Measurements from ENCODE around the gene S1PR1. TPM values are rescaled to one million over a fixed set of nuclear protein-coding genes. Genes with fewer than 3 reads are reported as not detected.

S1PR1 gene
- total RNA-seq, 1 experiment from 2014 or later: 0.24 TPM

GRCh38 chr1:101221945-101222429 is 14.8 kb upstream of the S1PR1 start:
- no peak overlapping the region for H2BK120ac ChIP-seq (ENCODE audit: low read depth, low read length, poor library complexity, severe bottlenecking)
- Mint-ChIP-seq H3K27me3 (ENCODE audit: low read depth) (no peaks in the 10 kb centered on the region; the same call in 1 of the 2 replicates), H3K27ac (no peak overlapping the region), H3K9me3 (no peaks in the 10 kb centered on the region; a peak in 2 of 5 replicates), H3K4me3 (no peak overlapping the region), H3K4me1 (peaks cover 4% of the 10 kb centered on the region in 2 experiments), H3K36me3 (ENCODE audit: insufficient read depth in 1 of 3, low read depth in 3 of 3) (no peaks in the 10 kb centered on the region)
- H3K9ac ChIP-seq (ENCODE audit: extremely low read depth, insufficient read length, low read length): no peak overlapping the region
- H3K4me2 ChIP-seq (ENCODE audit: insufficient read depth, insufficient read length, low read length): no peak overlapping the region
- H3K23me2 ChIP-seq (ENCODE audit: insufficient read length, low read depth, low read length, poor library complexity, severe bottlenecking): no peaks in the 10 kb centered on the region
- TF ChIP-seq, protein P1, sequence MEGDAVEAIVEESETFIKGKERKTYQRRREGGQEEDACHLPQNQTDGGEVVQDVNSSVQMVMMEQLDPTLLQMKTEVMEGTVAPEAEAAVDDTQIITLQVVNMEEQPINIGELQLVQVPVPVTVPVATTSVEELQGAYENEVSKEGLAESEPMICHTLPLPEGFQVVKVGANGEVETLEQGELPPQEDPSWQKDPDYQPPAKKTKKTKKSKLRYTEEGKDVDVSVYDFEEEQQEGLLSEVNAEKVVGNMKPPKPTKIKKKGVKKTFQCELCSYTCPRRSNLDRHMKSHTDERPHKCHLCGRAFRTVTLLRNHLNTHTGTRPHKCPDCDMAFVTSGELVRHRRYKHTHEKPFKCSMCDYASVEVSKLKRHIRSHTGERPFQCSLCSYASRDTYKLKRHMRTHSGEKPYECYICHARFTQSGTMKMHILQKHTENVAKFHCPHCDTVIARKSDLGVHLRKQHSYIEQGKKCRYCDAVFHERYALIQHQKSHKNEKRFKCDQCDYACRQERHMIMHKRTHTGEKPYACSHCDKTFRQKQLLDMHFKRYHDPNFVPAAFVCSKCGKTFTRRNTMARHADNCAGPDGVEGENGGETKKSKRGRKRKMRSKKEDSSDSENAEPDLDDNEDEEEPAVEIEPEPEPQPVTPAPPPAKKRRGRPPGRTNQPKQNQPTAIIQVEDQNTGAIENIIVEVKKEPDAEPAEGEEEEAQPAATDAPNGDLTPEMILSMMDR (conservative IDR thresholded peaks at IDR 0.05): no peak
- no peaks in the 10 kb centered on the region for H3K9me3 ChIP-seq (ENCODE audit: control insufficient read depth, low read depth, low read length)
- WGBS (ENCODE audit: extremely low coverage, insufficient read length, low lambda C conversion rate): no CpG with 5 or more reads among the region's 1 CpG
- no peak overlapping the region for H3K18ac ChIP-seq (ENCODE audit: insufficient read length, low read depth, low read length)
- H3K56ac ChIP-seq (ENCODE audit: insufficient read length, low read depth, low read length): no peak overlapping the region
- H3K14ac ChIP-seq (ENCODE audit: insufficient read depth, low read length): no peak overlapping the region
- no peak overlapping the region for H3T11ph ChIP-seq (ENCODE audit: low read length)
- H2BK5ac ChIP-seq (ENCODE audit: insufficient read length, low read length): no peak overlapping the region
- no peak overlapping the region for H3K4ac ChIP-seq (ENCODE audit: low read depth, low read length)
- H3K27ac ChIP-seq (ENCODE audit: insufficient read length, low read depth, low read length): no peak overlapping the region
- no peak overlapping the region for H3K23ac ChIP-seq (ENCODE audit: insufficient read length, low read depth, low read length)
- no peak overlapping the region for H2BK15ac ChIP-seq (ENCODE audit: low read depth, low read length)
- no peak overlapping the region for H2AK5ac ChIP-seq (ENCODE audit: insufficient read length, low read length)
- no peaks in the 10 kb centered on the region for H3K79me1 ChIP-seq (ENCODE audit: insufficient read depth, low read depth, low read length, poor library complexity, severe bottlenecking)
- no peak overlapping the region for H2BK20ac ChIP-seq (ENCODE audit: low read depth, low read length, poor library complexity, severe bottlenecking)
- H4K8ac ChIP-seq (replicated peaks; ENCODE audit: insufficient read length, low read depth, low read length): no peak overlapping the region
- no peak overlapping the region for H4K5ac ChIP-seq (ENCODE audit: insufficient read length, low read depth, low read length)
- H2AFZ ChIP-seq (ENCODE audit: low read length): no peak overlapping the region
- no peak for DNase-seq
- H3K4me1 ChIP-seq (ENCODE audit: insufficient read depth, low read length): no peaks in the 10 kb centered on the region
- H4K20me1 ChIP-seq (ENCODE audit: control insufficient read depth, insufficient read depth, insufficient read length): no peaks in the 10 kb centered on the region
- no peaks in the 10 kb centered on the region for H3K27me3 ChIP-seq (ENCODE audit: insufficient read depth, low read length)
- H2BK12ac ChIP-seq (ENCODE audit: insufficient read length, low read depth, low read length): no peak overlapping the region
- H4K91ac ChIP-seq (ENCODE audit: insufficient read length, low read depth, low read length): no peak overlapping the region
- H3K79me2 ChIP-seq (ENCODE audit: insufficient read depth, low read length): no peaks in the 10 kb centered on the region

Data from H9 (cell line).